Hematopoietic multipotent progenitor cell treated with erythropoietin and hydrocortisone succinate and interleukin-3 and kit ligand, for 17 days (in vitro differentiated cells): ENCODE results near the gene IGFBP5.

Experiments used
- DNase-seq: peaks from one replicate; pipeline ENCODE4 v3.0.0-alpha.2; 2015; ENCODE audit warnings: low spot score

Gene IGFBP5

GRCh38 chr2:216695401-216695821 lies at the start of gene IGFBP5:
Gene IGFBP5 (minus strand): TSS chr2:216695549. CDS start chr2:216694775, 774 bp downstream.
- DNase-seq = no peak

- no peak for DNase-seq
Measured at GRCh38 chr2:216743781-216744180, 48.4 kb upstream of the IGFBP5 start.

- DNase-seq = no peak
Measured at GRCh38 chr2:216742411-216742810, 47.1 kb upstream of the IGFBP5 start.

GRCh38 chr2:216741223-216741593 lies 45.9 kb upstream of the IGFBP5 start:
- DNase-seq = no peak

- DNase-seq = no peak
Measured at GRCh38 chr2:216740557-216741222, 45.3 kb upstream of the IGFBP5 start.

DNA sequence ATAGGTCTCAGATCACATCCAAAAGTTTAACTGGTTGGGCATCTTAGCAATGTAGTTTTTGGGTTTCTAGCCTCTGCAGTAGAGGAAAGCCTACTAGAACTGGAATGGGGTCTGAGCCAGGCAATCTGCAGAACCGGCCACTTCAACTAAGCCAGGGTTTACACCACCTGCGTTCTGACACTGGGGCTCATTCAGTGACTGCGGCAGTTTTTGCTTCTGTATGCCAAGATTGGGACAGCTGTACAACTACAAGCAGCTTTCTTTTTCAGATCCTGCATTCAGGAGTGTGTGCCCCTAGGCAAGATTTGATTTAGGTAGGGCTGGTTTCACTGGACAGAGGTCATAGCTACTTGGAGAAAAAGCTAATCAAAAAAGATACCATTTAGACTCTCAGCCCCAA lies 43.7 kb upstream of the IGFBP5 start:
- DNase-seq = no peak

- DNase-seq = no peak
Measured at GRCh38 chr2:216737676-216738075, 42.3 kb upstream of the IGFBP5 start.

GRCh38 chr2:216736326-216736725 lies 41.0 kb upstream of the IGFBP5 start:
- DNase-seq = no peak

GRCh38 chr2:216735668-216736067 lies 40.3 kb upstream of the IGFBP5 start:
- no peak for DNase-seq

GRCh38 chr2:216735086-216735485 lies 39.7 kb upstream of the IGFBP5 start:
- DNase-seq = no peak

- DNase-seq = no peak
Measured at GRCh38 chr2:216733046-216733445, 37.7 kb upstream of the IGFBP5 start.

- DNase-seq = no peak
Measured at GRCh38 chr2:216732334-216732733, 37.0 kb upstream of the IGFBP5 start.

DNA sequence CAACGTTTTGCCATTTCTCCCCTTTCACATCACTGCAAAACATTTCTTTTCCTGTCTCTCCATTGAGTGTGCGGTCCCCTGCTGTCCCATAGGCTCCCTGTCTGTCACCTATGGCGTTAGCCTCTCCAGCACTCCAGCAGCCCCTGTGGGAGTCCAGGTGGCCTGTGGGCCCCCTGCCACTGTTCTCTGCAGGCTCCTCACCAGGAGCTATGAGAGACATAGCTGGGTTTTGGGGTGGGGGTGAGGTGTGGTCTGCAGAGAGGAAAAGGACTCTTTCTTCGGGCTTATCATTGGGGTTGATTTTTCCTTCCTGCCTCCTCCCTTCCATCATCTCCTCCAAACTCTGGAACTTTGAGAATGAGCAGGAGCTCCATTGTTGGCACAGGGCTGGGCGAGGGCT lies 36.1 kb upstream of the IGFBP5 start:
- no peak for DNase-seq

DNA sequence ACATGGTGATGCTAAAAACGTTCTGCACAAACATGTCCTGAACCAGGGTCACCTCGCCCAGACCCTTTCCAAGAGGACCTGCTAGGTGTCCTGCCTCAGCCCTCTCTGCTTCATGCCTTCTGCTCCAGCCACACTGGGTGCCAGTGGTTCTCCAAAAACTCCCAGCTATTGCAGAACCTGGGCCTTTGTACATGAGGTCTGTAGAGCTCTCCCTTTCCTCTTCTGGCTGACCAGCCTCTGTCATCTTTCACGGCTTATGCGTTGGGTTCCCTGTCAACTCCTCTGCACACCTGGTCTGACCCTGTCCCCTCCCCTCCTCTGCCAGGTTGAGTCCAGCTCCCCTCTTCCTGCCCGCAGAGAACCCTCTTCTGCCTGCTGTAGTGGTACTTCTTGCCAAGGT lies 35.5 kb upstream of the IGFBP5 start:
- no peak for DNase-seq

DNA sequence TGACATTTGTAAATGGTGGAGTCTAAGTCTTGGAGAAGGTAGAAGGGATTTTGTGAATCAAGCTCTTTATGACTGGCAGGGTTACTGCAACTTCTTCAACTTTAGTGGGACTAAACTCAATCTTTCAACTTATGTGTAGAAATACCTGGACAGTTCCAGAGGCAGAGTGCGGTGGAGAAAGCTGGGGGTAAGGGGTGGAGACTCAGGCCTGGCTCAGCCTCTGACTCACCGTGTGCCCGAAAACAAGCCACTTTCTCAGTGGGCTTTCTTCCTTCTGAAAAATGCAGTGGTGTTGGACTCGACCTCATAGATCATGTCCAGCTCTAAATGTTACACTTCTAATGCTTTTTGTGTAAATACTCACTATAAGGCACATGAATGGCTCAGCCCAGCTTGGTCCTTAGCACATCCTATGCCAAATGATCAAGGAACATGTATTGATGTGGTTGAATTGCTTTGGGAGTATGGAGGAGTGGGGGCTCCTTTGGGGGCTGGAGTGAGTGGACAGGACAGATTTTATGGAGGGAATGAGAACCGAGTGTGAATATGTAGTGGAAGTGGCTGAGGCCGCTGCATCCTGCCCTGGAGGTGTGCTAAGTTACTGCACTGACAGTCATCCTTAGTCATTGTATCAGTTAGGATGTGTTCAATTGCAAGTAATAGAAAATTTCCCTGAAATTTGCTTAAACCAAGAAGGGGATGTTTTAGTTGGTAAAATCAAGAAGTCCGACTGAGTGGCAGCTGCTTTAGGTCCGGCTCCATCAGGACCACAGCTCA lies 32.2 kb upstream of the IGFBP5 start:
- DNase-seq = no peak

DNA sequence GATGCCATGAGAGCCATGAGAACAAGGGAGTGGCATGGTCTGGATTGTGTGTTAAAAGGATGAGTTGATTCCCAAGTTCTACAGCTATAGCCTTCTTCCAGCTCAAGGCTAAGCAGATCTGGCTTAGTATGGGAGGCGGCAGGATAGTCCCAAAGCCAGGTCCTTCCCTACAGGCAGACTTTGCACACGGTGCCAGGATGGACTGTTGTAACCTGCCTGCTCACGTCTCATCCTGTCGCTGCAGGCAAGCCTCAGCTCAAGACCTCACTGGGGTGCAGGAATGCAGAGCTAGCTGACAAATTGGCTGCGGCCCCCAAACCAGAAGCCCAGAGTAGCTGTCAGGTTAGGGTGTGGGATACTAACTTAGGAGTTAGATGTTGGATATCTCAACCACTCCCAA lies 28.8 kb upstream of the IGFBP5 start:
- no peak for DNase-seq

- no peak for DNase-seq
Measured at GRCh38 chr2:216721141-216721540, 25.8 kb upstream of the IGFBP5 start.

- no peak for DNase-seq
Measured at GRCh38 chr2:216720722-216721121, 25.4 kb upstream of the IGFBP5 start.

DNA sequence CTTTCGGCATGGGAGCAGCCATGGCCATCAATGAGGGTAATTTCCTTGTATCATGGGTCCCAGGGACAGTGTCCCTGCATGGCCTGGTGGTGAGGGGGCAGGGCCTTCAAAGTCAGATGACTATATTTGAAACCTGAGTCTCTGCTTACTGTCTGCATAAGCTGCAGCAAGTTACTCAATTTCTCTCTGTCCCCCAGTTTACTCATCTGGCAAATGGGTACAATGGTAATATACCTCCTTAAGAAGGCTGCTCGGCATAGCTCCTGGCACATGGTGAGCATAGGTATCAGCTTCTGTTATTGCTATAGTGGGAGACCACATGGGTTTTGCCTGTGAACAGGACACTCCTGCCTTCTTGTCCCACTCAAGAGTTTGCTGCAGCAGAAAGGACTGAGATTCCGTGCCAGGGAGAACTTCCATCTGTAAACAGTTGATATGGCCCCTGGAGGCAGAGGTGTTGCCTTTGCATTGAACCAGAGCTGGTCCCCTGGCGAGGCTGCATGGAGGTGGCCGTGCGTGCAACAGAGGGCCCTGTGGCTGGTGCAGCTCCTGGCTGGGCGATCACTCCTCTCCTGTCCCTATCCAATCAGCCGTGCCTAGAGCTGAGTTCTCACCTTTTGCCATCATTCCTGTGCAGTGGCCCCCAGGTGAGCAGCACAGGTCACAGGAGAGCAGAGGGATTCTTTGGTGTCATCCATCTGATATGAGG lies 22.7 kb upstream of the IGFBP5 start:
- no peak for DNase-seq

DNA sequence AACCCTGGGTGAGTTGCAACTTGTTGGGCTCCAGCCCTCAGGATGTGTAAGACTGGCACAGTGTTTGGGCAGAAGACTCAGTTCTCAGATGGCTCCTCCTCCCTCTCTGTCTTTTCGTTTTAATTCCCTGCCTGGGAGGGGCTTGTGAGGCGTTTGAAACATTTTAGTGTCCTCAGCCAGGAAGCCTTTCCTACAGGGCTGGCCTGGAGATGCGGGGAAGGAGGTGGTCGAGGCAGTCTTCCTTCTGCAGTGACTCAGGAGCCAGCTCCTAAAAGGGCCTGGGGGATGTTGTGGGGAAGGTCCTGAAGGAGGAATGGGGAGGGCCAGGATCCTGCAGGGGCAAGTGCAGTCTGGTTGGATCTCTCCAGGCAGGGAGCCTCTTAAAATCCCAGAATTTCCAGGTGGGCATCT lies 22.1 kb upstream of the IGFBP5 start:
- no peak for DNase-seq

GRCh38 chr2:216716109-216716508 lies 20.8 kb upstream of the IGFBP5 start:
- DNase-seq = no peak

- no peak for DNase-seq
Measured at GRCh38 chr2:216715402-216715974, 20.1 kb upstream of the IGFBP5 start.

DNA sequence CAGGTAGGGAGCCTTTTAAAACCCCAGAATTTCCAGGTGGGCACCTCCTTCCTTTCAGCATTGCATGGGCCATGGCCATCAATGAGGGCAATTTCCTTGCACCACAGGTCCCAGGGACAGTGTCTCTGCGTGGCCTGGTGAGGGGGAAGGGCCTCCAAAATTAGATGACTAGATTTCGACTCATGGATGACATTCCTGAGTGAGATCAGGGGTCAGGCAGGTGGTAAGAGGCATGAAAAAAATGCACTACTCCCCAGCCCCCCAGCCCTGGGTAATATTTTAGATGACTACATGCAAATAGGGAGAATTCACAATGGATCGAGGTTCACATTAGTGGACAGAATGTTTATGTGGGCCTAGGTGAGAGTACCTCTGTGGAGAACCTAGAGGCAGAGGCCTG lies 19.0 kb upstream of the IGFBP5 start:
- no peak for DNase-seq
